Body of pancreas (tissue), 4 donors: ENCODE measurements around the gene PDE4D. TPM values are rescaled to one million over a fixed set of nuclear protein-coding genes. Genes with fewer than 3 reads are reported as not detected.

Experiments used
- ATAC-seq: fragments of 150-250 bp; one replicate; pipeline ENCODE4 v1.9.1; 2016
- DNase-seq, 4 donors: peaks; one replicate each; pipeline ENCODE4 v3.0.0-alpha.2; 2019
- H3K27ac ChIP-seq, 4 donors: fragments of 200-600 bp; sonication (generic); 1 replicate in 3 of 4; 2 replicates in 1 of 4; pipeline versions ENCODE4 v1.5.1 to v1.6.1; 2016 to 2019; ENCODE audit warnings: mild to moderate bottlenecking in 1 of 4, mixed read lengths in 1 of 4, moderate library complexity in 1 of 4
- H3K27me3 ChIP-seq, 2 donors: fragments of 200-600 bp; sonication (generic); one replicate each; pipeline ENCODE4 v1.6.0; 2016; ENCODE audit warnings: mild to moderate bottlenecking in 1 of 2
- H3K36me3 ChIP-seq, 2 donors: fragments of 200-600 bp; sonication (generic); replicated peaks in 1 of 2; 2 replicates each; pipeline ENCODE4 v1.5.1; 2016; ENCODE audit warnings: low read depth in 2 of 2; ENCODE audit not compliant: insufficient read depth in 1 of 2
- H3K4me1 ChIP-seq: fragments of 200-600 bp; sonication (generic); one replicate; pipeline ENCODE4 v1.6.0; 2016
- H3K4me3 ChIP-seq, 2 donors: fragments of 200-600 bp; sonication (generic); 1 replicate in 1 of 2; 2 replicates in 1 of 2; pipeline ENCODE4 v1.5.1; 2016 to 2019
- H3K9me3 ChIP-seq, 3 donors: fragments of 200-600 bp; sonication (generic); 1 replicate in 2 of 3; 2 replicates in 1 of 3; pipeline ENCODE4 v1.5.1; 2016
- CTCF ChIP-seq, 7 experiments: fragments of 450-650 bp in 4 of 7; fragments of 200-600 bp in 3 of 7; sonication (generic) in 3 of 7; IDR thresholded peaks; one replicate each; pipeline ENCODE4 v1.5.1; 2016 to 2019; ENCODE audit warnings: antibody characterized with exemption in 7 of 7
- POLR2A ChIP-seq, 3 donors: fragments of 450-650 bp; IDR thresholded peaks; one replicate each; pipeline ENCODE4 v1.6.1; 2016; ENCODE audit warnings: antibody characterized with exemption in 3 of 3, mild to moderate bottlenecking in 2 of 3
- WGBS, 2 donors: methylation state at CpG; one replicate each; pipeline ENCODE4 v1.1.5; 2017; 5-methylcytosine and 5-hydroxymethylcytosine counted together
- intact Hi-C: fragments of 100-400 bp; cut with DNase I; formaldehyde crosslinking; loops from one replicate; pipeline ENCODE4 v1.15.1; 2023
- total RNA-seq, 2 donors: library from RNA; depleted of rRNA; stranded (reverse); fragments of >200 nt; gene quantifications; one replicate each; pipeline ENCODE4 v1.1.0, GENCODE V29; 2016

Gene PDE4D
- total RNA-seq, 2 donors from 2014 or later, result 8.6 to 9.2 TPM

DNA sequence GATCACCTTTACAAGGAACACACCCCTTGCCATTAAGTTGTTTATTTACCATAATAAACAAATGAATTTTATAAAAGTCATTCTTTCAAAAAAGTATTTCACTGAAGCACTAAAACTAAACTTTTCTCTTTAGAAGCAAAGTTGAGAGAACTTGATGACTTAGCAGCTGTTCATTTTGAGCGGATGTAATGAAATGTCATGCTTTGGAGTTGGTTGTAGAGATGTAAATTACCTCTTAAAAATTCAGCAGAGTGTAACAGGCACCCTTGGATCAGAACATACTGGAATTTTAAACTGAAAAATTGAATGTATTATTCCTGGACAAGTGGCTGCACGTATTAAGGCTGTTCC, 617.2 kb downstream of the PDE4D start:
- Histone ChIP-seq H3K4me3 (no peak overlapping the region), H3K36me3 (no peaks in the 10 kb centered on the region), H3K27ac (peak overlapping the region in 3 of 4 donors; percentile 80 to 95 (median 83)), H3K4me1 (peaks cover 9% of the 10 kb centered on the region), H3K9me3 (no peaks in the 10 kb centered on the region), H3K27me3 (no peaks in the 10 kb centered on the region)
- WGBS, 2 donors, result 30 to 44% methylated on average over 2 of the region's 2 CpGs
- intact Hi-C loops, result no loop called here
- no peak for DNase-seq
- no peak for ATAC-seq
- no peak for TF ChIP-seq POLR2A (IDR thresholded peaks at IDR 0.05)
- TF ChIP-seq CTCF (IDR thresholded peaks at IDR 0.05), result no peak

DNA sequence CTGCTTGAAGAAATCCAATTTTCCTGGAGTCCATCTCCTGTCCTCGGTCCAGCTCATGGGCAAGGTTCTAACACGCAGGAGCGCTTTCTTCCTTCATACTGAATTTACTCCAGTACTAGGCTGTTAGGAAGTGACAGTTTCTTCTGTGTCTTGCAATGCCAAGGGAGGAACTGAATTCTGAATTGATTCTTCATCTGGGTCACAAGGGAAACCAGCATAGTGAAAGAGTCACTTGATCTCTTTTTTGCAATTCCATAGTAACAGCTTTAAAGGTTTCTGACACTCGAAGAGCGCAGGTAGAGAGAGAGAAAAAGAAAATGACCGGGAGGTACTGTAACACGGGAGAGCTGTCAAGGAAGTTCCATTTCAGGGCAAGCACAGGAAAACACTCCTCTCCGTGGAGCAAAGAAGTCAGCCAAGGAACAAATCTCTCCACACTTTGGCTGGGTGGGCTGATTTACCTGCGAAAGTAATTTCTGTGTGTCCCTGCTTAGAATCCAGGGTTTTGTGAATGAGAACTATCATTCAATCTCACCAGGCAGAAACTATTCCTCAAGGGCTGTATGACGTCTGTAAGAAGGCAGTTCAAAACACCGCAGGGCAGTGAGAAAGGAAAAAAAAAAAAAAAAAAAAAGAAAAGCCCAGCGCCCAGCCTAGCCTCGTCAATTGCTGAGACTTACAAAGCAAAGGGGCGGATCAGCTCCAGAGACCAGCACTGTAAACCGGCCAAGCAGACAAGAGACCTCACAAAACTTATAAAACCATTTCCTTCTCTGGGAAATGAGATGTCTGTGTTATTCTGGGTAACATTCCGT, 617.8 kb downstream of the PDE4D start:
- no peaks in the 10 kb centered on the region for H3K27me3 ChIP-seq
- intact Hi-C loops, result no loop called here
- peak overlapping the region in 1 of 2 donors; percentile 9 for H3K4me3 ChIP-seq
- ATAC-seq (peak; percentile 87), DNase-seq (peak; percentile 27 to 72 (median 62))
- no peaks in the 10 kb centered on the region for H3K9me3 ChIP-seq
- TF ChIP-seq CTCF (IDR thresholded peaks at IDR 0.05) (no peak), POLR2A (IDR thresholded peaks at IDR 0.05) (peak in 2 of 3 donors; percentile 67 to 73)
- peaks cover 9% of the 10 kb centered on the region for H3K4me1 ChIP-seq
- WGBS, 2 donors, result 5 to 7% methylated on average over 16 of the region's 16 CpGs
- H3K36me3 ChIP-seq, result no peaks in the 10 kb centered on the region
- peak overlapping the region; percentile 72 to 95 (median 82) for H3K27ac ChIP-seq

GRCh38 chr5:59275170-59275509, 618.4 kb downstream of the PDE4D start:
- Histone ChIP-seq H3K4me3 (peak overlapping the region in 1 of 2 donors; percentile 9), H3K36me3 (no peaks in the 10 kb centered on the region), H3K27me3 (no peaks in the 10 kb centered on the region), H3K9me3 (no peaks in the 10 kb centered on the region), H3K4me1 (peaks cover 9% of the 10 kb centered on the region), H3K27ac (peak overlapping the region; percentile 72 to 95 (median 82))
- ATAC-seq (peak; percentile 4), DNase-seq (no peak)
- 18 to 27% methylated on average over 5 of the region's 5 CpGs for WGBS, 2 donors
- intact Hi-C loops, result no loop called here
- no peak for TF ChIP-seq CTCF (IDR thresholded peaks at IDR 0.05)
- TF ChIP-seq POLR2A (IDR thresholded peaks at IDR 0.05), result no peak

GRCh38 chr5:59274106-59274636, 619.4 kb downstream of the PDE4D start:
- WGBS, 2 donors, result 39 to 56% methylated on average over 4 of the region's 4 CpGs
- Histone ChIP-seq H3K9me3 (no peaks in the 10 kb centered on the region), H3K27ac (no peak overlapping the region), H3K4me1 (peaks cover 9% of the 10 kb centered on the region), H3K4me3 (no peak overlapping the region), H3K27me3 (no peaks in the 10 kb centered on the region), H3K36me3 (no peaks in the 10 kb centered on the region)
- ATAC-seq (no peak), DNase-seq (no peak)
- intact Hi-C loops, result no loop called here
- TF ChIP-seq POLR2A (IDR thresholded peaks at IDR 0.05), result no peak
- no peak for TF ChIP-seq CTCF (IDR thresholded peaks at IDR 0.05)
